HUES6 (cell line): ENCODE results near the gene MYCBPAP.

ENCODE experiments used
- H3K27ac ChIP-seq: 2 replicates; pipeline ENCODE4 v1.7.0; 2013; ENCODE audit warnings: low read depth, mild to moderate bottlenecking, low read length, inconsistent platforms
- H3K27me3 ChIP-seq: 2 replicates; pipeline ENCODE4 v1.6.1; 2013; ENCODE audit warnings: low read length; ENCODE audit not compliant: control insufficient read depth, insufficient read depth
- H3K36me3 ChIP-seq: 2 replicates; pipeline ENCODE4 v1.6.1; 2013; ENCODE audit warnings: low read length; ENCODE audit not compliant: control insufficient read depth, insufficient read depth
- H3K4me1 ChIP-seq: 2 replicates; pipeline ENCODE4 v1.6.1; 2013; ENCODE audit warnings: low read length; ENCODE audit not compliant: control insufficient read depth, insufficient read depth
- H3K4me3 ChIP-seq: 2 replicates; pipeline ENCODE4 v1.5.1; 2013; ENCODE audit warnings: low read depth, low read length
- H3K9ac ChIP-seq: one replicate; pipeline ENCODE4 v1.6.1; 2013; ENCODE audit warnings: mild to moderate bottlenecking, low read length
- H3K9me3 ChIP-seq: 2 replicates; pipeline ENCODE4 v1.6.1; 2013; ENCODE audit warnings: low read depth, low read length; ENCODE audit not compliant: control insufficient read depth, insufficient read depth

The MYCBPAP gene

DNA sequence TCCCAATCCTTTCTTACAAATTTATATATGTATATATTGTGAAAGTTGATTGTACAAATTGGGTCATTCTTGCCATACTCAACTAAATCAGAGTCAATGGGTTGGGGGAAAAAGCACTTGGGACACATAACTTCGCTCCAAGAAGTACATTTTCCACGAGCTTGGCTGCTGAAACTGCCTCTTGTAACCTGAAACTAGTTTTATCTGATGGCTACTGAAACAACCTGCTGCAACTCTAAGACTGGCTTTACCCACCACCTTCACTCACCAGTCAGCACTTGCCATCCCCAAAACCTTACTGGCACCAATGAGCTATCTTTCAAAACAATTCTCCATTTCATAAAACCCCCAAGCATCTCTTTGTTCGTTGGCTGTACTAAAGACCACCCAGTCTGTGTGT lies 14.5 kb upstream of the MYCBPAP start:
- no peaks in the 10 kb centered on the region for H3K9me3 ChIP-seq
- H3K9ac ChIP-seq = no peak overlapping the region
- no peak overlapping the region for H3K27ac ChIP-seq
- H3K4me3 ChIP-seq = no peak overlapping the region
- H3K36me3 ChIP-seq = no peaks in the 10 kb centered on the region
- no peaks in the 10 kb centered on the region for H3K27me3 ChIP-seq
- H3K4me1 ChIP-seq = no peaks in the 10 kb centered on the region

DNA sequence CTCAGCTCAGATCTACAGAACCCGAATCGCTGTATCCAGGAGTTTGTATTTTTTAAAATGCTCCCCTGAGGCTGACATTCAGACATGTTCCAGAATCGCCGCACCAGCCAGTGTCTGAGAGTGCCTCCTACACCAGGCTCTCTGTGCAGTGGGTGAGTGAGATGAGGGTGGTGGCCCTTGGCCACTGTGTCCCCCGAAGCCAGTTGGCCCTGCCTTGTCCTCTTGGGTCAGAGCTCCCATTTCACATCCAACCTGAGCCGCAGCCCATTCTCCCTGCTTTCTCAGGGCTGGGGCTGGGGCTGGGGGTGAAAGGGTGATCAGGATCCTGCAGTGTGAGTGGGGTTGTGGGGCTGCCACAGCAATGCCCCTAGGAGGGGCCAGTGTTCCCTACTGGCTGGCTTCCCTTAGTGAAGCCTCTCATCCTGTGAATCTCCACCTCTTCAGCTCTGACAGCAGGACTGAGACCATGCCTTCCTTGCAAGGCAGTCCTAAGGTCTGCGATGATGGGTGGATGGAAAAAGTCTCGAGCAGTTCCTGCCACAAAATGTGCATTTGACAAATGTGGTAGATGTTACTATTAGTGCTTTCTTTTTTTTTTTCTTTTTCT lies 12.9 kb upstream of the MYCBPAP start:
- Histone ChIP-seq H3K9me3 (no peaks in the 10 kb centered on the region), H3K4me1 (no peaks in the 10 kb centered on the region), H3K9ac (no peak overlapping the region), H3K27me3 (no peaks in the 10 kb centered on the region), H3K4me3 (no peak overlapping the region), H3K36me3 (no peaks in the 10 kb centered on the region), H3K27ac (no peak overlapping the region)

DNA sequence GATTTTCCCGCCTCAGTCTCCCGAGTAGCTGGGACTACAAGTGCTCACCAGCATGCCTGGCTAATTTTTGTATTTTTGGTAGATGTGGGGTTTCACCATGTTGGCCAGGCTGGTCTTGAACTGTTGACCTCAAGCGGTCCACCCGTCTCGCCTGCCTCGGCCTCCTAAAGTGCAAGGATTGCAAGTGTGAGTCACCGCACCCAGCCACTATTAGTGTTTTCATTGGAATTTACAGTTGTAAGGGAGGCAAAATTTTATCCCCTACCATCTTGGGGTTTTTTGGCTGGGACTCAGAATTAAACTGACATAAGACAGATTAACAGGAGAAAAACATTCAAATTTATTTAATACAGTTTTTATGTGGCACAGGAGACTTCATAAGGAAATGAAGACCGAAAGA lies 12.3 kb upstream of the MYCBPAP start:
- Histone ChIP-seq H3K9me3 (no peaks in the 10 kb centered on the region), H3K9ac (no peak overlapping the region)

DNA sequence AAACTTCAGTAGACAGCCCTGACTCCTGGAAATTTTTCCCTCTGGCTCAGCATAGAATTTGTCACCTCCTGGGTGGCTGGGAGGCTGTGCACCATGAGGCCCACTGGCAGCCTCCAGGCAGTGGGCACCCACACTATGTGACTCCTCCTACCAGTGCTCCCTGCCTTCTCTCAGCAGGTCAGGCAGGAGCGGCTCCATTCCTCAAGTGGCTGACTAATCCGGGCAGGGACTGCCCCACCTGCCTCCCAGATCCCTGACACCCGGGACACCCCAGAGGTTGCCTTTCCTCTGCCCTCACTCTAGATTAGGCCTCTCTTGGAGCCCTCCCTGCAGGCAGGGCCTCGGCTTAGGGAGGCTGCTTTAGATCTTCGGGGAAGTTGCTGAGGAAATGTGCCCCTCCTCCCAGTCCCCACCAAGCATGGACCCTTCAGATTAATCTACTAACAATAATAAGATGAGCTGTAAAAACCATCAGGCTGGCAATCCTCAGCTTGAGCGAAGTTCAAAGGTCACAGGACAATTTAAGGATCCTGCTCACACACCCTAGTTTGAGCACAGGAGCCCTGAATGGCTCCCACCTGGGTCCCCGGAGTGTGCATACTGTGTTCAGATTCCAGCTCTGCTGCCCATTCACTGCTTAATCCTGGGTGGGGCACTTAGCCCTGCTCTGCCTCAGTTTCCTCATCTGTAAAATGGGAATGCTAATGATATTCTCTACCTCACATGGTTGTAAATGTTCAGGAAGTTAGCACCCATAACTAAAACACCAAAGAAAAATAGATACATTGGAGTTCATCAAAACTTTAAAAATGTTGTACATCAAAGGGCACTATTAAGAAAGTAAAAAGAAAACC lies 10.0 kb upstream of the MYCBPAP start:
- H3K9me3 ChIP-seq = no peaks in the 10 kb centered on the region
- no peaks in the 10 kb centered on the region for H3K36me3 ChIP-seq
- no peak overlapping the region for H3K27ac ChIP-seq
- H3K9ac ChIP-seq = no peak overlapping the region
- no peaks in the 10 kb centered on the region for H3K4me1 ChIP-seq
- H3K4me3 ChIP-seq = no peak overlapping the region
- no peaks in the 10 kb centered on the region for H3K27me3 ChIP-seq

More for the DNA sequence above, 12.3 kb upstream of the MYCBPAP start:
- Histone ChIP-seq H3K27ac (no peak overlapping the region), H3K4me1 (no peaks in the 10 kb centered on the region), H3K36me3 (no peaks in the 10 kb centered on the region), H3K27me3 (no peaks in the 10 kb centered on the region), H3K4me3 (no peak overlapping the region)

DNA sequence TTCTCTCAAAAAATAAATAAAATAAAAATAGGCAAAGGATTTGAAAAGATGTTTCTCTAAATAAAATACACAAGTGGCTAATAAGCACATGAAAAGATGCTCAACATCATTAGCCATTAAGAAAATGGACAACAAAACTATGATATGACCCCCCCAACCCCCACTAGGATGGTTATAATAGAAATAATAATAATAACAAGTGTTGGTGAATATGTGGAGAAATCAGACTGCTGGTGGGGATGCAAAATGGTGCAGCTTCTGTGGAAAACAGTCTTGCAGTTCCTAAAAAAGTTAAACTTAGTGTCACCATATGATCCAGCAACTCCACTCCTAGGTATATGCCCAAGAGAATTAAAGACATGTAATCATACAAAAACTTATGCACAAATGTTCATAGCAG lies 9.0 kb upstream of the MYCBPAP start:
- Histone ChIP-seq H3K27me3 (no peaks in the 10 kb centered on the region), H3K27ac (no peak overlapping the region), H3K36me3 (no peaks in the 10 kb centered on the region), H3K9ac (no peak overlapping the region), H3K9me3 (no peaks in the 10 kb centered on the region), H3K4me1 (peaks cover 6% of the 10 kb centered on the region; the same call in 1 of the 2 replicates), H3K4me3 (no peak overlapping the region)

DNA sequence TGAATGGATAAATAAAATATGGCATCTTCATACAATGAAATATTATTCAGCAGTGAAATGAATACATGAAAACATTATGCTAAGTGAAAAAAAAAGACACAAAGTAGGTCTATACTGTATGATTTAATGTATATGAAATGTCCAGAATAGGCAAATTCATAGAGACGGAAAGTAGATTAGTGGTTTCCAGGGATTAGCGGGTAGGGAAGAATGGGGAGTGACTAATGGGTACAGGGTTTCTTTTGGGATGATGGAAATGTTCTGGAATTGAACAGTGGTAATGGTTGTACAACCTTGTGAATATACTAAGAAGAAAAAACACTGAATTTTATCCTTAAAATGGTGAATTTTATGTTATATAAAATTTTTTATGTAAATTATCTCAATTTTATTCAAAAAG lies 8.5 kb upstream of the MYCBPAP start:
- H3K9me3 ChIP-seq = no peaks in the 10 kb centered on the region
- H3K4me3 ChIP-seq = no peak overlapping the region
- no peak overlapping the region for H3K9ac ChIP-seq
- H3K27ac ChIP-seq = no peak overlapping the region
- H3K36me3 ChIP-seq = no peaks in the 10 kb centered on the region
- H3K27me3 ChIP-seq = no peaks in the 10 kb centered on the region
- peaks cover 6% of the 10 kb centered on the region; the same call in 1 of the 2 replicates for H3K4me1 ChIP-seq

DNA sequence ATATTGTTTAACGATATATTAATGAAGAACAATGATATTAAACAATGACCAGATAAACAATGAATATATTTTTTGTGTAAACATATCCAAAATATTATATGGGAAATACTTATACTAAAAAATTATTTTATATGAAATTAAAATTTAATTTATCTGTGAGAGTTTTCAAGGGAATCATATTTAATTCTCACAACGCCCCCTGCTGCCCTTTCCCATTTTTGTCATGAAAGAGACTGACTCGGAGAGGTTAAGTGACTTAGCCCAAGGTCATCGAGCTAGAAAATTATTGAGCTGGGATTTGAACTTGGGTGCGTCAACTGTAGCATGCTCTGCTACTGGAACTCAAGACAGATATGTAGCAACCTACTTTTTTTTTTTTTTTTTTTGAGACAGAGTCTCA lies 7.2 kb upstream of the MYCBPAP start:
- no peaks in the 10 kb centered on the region for H3K27me3 ChIP-seq
- no peaks in the 10 kb centered on the region for H3K36me3 ChIP-seq
- no peak overlapping the region for H3K27ac ChIP-seq
- H3K9me3 ChIP-seq = no peaks in the 10 kb centered on the region
- no peak overlapping the region for H3K4me3 ChIP-seq
- H3K9ac ChIP-seq = no peak overlapping the region
- H3K4me1 ChIP-seq = peaks cover 6% of the 10 kb centered on the region; the same call in 1 of the 2 replicates

DNA sequence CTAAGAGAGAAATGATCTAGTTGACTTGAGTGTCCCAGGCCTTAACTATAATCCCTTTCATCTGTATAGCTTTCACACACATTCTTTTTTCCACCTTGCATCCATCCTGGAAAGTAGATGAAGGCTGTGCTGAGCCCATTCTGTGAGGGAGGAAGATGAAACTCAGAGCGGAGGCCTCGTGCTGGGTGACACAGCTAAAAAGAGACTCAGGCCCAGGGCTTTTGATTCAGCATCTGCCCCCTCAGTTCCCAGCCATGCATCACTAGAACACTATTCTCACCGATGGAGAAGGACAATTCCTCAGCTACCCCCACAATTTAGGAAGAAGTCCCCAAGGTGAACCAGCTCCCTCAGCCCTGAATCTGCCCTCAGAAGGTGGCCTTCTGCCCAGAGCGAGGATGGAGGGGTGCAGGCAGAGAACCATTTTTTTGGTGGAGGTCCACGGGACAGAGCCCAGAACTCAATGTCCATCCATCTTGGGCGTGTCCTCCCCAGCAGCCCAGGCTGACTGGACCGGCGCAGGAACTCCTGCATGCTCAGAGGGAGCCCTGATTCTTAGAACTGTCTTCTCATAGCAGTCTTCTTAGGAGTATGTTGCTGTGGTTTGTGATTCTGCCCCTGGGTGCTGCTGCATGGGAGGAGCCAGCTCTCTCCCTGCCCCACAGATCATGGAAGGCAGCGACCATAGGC lies 5.8 kb upstream of the MYCBPAP start:
- H3K27me3 ChIP-seq = no peaks in the 10 kb centered on the region
- H3K36me3 ChIP-seq = no peaks in the 10 kb centered on the region
- no peak overlapping the region for H3K27ac ChIP-seq
- peaks cover 6% of the 10 kb centered on the region; the same call in 1 of the 2 replicates for H3K4me1 ChIP-seq
- H3K9me3 ChIP-seq = no peaks in the 10 kb centered on the region
- no peak overlapping the region for H3K4me3 ChIP-seq
- no peak overlapping the region for H3K9ac ChIP-seq

DNA sequence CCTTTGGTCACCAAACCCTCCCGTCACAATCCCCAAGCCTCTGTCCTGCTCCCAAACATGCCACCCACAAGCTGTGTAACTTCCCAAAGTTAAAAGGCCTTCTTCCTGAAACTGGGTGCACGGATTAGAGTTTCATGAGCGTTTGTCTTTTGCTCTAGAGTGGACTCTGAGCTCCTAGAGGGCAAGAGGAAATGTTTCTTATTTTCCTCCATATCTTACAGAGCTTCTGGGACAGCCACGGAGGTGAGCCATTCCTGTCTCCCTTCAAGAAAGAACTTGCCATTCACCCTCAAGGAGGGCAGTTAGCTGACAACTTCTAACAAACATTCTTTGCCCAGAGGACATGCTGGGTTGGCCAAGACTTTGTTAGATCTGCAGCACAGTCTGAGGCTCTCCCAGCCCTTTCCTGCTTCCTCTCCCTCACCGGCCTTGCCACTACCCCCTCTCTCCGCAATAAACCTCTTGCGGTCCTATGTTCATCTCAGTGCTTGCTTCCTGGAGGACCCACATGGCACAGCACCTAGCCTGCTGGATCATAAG lies 2.6 kb upstream of the MYCBPAP start:
- Histone ChIP-seq H3K36me3 (no peaks in the 10 kb centered on the region), H3K9me3 (no peaks in the 10 kb centered on the region), H3K27me3 (0 out of 2 replicates have a peak, but pooled peaks cover 3% of the 10 kb centered on the region), H3K4me1 (peaks cover 16% of the 10 kb centered on the region), H3K4me3 (no peak overlapping the region), H3K9ac (no peak overlapping the region), H3K27ac (no peak overlapping the region)

DNA sequence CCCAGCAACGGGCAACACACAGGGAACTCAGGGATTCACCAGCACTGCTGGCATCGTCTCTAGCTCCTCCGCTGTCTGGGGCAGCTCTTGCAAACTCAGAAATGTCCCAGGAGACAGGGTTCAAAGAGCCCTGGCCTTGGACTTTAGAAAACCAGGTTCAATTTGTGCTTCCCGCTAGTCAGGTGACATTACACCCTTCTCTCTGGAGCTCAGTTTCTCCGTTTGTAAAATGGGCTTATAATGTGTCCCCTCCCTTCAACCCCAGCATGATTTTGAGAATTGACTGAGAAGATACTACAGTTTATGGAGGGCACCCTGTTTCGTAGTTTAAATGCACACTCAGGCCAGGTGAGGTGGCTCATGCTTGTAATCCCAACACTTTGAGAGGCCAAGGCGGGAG lies 1.9 kb upstream of the MYCBPAP start:
- Histone ChIP-seq H3K4me1 (peaks cover 18% of the 10 kb centered on the region), H3K36me3 (no peaks in the 10 kb centered on the region), H3K4me3 (no peak overlapping the region), H3K9me3 (no peaks in the 10 kb centered on the region), H3K27ac (no peak overlapping the region), H3K9ac (no peak overlapping the region), H3K27me3 (0 out of 2 replicates have a peak, but pooled peaks cover 3% of the 10 kb centered on the region)
